K562 (cell line): ENCODE results near the gene SZT2. TPM values are rescaled to one million over a fixed set of nuclear protein-coding genes. Genes with fewer than 3 reads are reported as not detected.
A peak's percentile ranks its signal among the peaks of the same experiment; 100 is the strongest.

Source experiments
- ATAC-seq: fragments of 200-7000 bp; cut with Tn5 transposase; 3 replicates; pipeline ENCODE4 v1.9.1; 2020; ENCODE audit warnings: moderate library complexity
- BruUV-seq: library from RNA; stranded (reverse); fragments of 400-500 nt; replicated peaks from 2 replicates; lab custom pipeline; 2021; lab: Mats Ljungman, UMichigan
- CTCF ChIA-PET: fragments of 300-600 bp; formaldehyde crosslinking; extraction: SDS; loops from one replicate; lab custom pipeline; 2021; ENCODE audit warnings: low intra/inter-chr PET ratio; lab: Yijun Ruan, JAX
- POLR2A ChIA-PET: fragments of 300-600, 350-650 bp; sonication (Branson Sonifier 250); formaldehyde crosslinking; extraction: SDS; loops from one replicate; lab custom pipeline; 2021; ENCODE audit warnings: antibody characterized with exemption, inconsistent platforms; lab: Yijun Ruan, JAX
- DNase-seq, 4 experiments: peaks; one replicate each; pipeline versions ENCODE4 v3.0.0 to v3.0.0-alpha.2; 2011 to 2018; ENCODE audit warnings: low spot score in 3 of 4, mixed read lengths in 3 of 4; ENCODE audit errors: extremely low read depth in 1 of 4
- FAIRE-seq: peaks from 2 replicates; lab custom pipeline; 2011; peaks lifted over from hg19 to GRCh38; lab: Jason Lieb, UNC
- H2AFZ ChIP-seq: 2 replicates; pipeline ENCODE4 v1.6.0; 2011; ENCODE audit warnings: low read depth, low read length, control low read depth, inconsistent platforms
- H3K27ac ChIP-seq: fragments of 200-600 bp; 3 replicates; pipeline ENCODE4 v1.8.0; 2011; ENCODE audit warnings: low read depth, mild to moderate bottlenecking, control low read depth, inconsistent platforms, low read length, moderate library complexity, mixed read lengths; ENCODE audit errors: extremely low read depth
- H3K27me3 ChIP-seq, 2 experiments: fragments of 300-600 bp in 1 of 2; 2 replicates in 1 of 2; 3 replicates in 1 of 2; pipeline versions ENCODE4 v1.6.0 to v1.8.0; 2011; ENCODE audit warnings: inconsistent platforms in 2 of 2, low read length in 2 of 2, mild to moderate bottlenecking in 1 of 2, mixed read lengths in 1 of 2, moderate library complexity in 1 of 2; ENCODE audit not compliant: control insufficient read depth in 2 of 2, insufficient read depth in 2 of 2
- H3K36me3 ChIP-seq: fragments of 300-600 bp; 3 replicates; pipeline ENCODE4 v1.8.0; 2011; ENCODE audit warnings: mild to moderate bottlenecking, low read length, inconsistent platforms; ENCODE audit not compliant: control insufficient read depth, insufficient read depth
- H3K4me1 ChIP-seq, 2 experiments: fragments of 200-600 bp in 1 of 2; replicated peaks in 1 of 2; 2 replicates in 1 of 2; 3 replicates in 1 of 2; pipeline versions ENCODE4 v1.5.1 to v1.8.0; 2011; ENCODE audit warnings: inconsistent platforms in 2 of 2, low read length in 2 of 2, mild to moderate bottlenecking in 1 of 2, mixed read lengths in 1 of 2, moderate library complexity in 1 of 2; ENCODE audit not compliant: control insufficient read depth in 2 of 2, insufficient read depth in 2 of 2
- H3K4me2 ChIP-seq: 2 replicates; pipeline ENCODE4 v1.6.1; 2011; ENCODE audit warnings: low read length, control low read depth, inconsistent platforms, mixed read lengths; ENCODE audit not compliant: insufficient read depth
- H3K4me3 ChIP-seq: fragments of 200-600 bp; sonication (generic), shearing (Covaris generic); 2 replicates; pipeline ENCODE4 v1.5.1; 2016; ENCODE audit warnings: control low read depth, inconsistent platforms
- H3K79me2 ChIP-seq: fragments of 200-600 bp; 3 replicates; pipeline ENCODE4 v1.8.0; 2011; ENCODE audit warnings: low read length, inconsistent platforms; ENCODE audit not compliant: control insufficient read depth, insufficient read depth
- H3K9ac ChIP-seq, 2 experiments: 2 replicates each; pipeline versions ENCODE4 v1.6.0 to v1.6.1; 2011; ENCODE audit warnings: low read depth in 2 of 2, low read length in 2 of 2, control low read depth in 1 of 2, inconsistent platforms in 1 of 2, mild to moderate bottlenecking in 1 of 2, mixed read lengths in 1 of 2; ENCODE audit not compliant: insufficient read depth in 1 of 2
- H3K9me1 ChIP-seq: one replicate; pipeline ENCODE4 v1.6.0; 2011; ENCODE audit warnings: inconsistent platforms, mild to moderate bottlenecking, low read length, moderate library complexity; ENCODE audit not compliant: control insufficient read depth, insufficient read depth
- H3K9me3 ChIP-seq: replicated peaks from 2 replicates; pipeline ENCODE4 v1.5.1; 2011; ENCODE audit warnings: low read depth, low read length, inconsistent platforms; ENCODE audit not compliant: control insufficient read depth, insufficient read depth
- H4K20me1 ChIP-seq: replicated peaks from 2 replicates; pipeline ENCODE4 v1.6.1; 2011; ENCODE audit warnings: low read length, inconsistent platforms, mixed read lengths; ENCODE audit not compliant: control insufficient read depth, insufficient read depth
- CBX5 ChIP-seq: IDR thresholded peaks from 2 replicates; pipeline ENCODE4 v1.6.1; 2014; ENCODE audit warnings: low read depth, borderline replicate concordance
- DPF2 ChIP-seq: fragments of 450-650 bp; IDR thresholded peaks from 2 replicates; pipeline ENCODE4 v1.6.1; 2016
- FIP1L1 ChIP-seq: fragments of 200-400 bp; formaldehyde crosslinking; IDR thresholded peaks from 2 replicates; pipeline ENCODE4 v1.6.1; 2018; ENCODE audit warnings: mild to moderate bottlenecking, low read depth, low read length; ENCODE audit not compliant: poor library complexity, severe bottlenecking
- GTF2E2 ChIP-seq: fragments of 200-800 bp; sonication (Bioruptor generic); IDR thresholded peaks from 2 replicates; pipeline ENCODE4 v1.6.1; 2016; ENCODE audit warnings: missing genetic modification characterization, missing compliant biosample characterization
- KDM5B ChIP-seq: fragments of 200-600 bp; sonication (generic); IDR thresholded peaks from 2 replicates; pipeline ENCODE4 v1.6.1; 2012; ENCODE audit warnings: low read depth, mild to moderate bottlenecking, moderate library complexity, low read length, control low read depth, inconsistent platforms; ENCODE audit not compliant: insufficient replicate concordance
- MNT ChIP-seq, 2 experiments: fragments of 450-650 bp; conservative IDR thresholded peaks; 2 replicates each; pipeline ENCODE4 v1.6.1; 2017; ENCODE audit warnings: mild to moderate bottlenecking in 2 of 2, moderate library complexity in 2 of 2
- NCOA2 ChIP-seq, 2 experiments: fragments of 450-650 bp; IDR thresholded peaks; 2 replicates each; pipeline ENCODE4 v1.6.1; 2018; ENCODE audit warnings: mild to moderate bottlenecking in 2 of 2, moderate library complexity in 1 of 2; ENCODE audit not compliant: partially characterized antibody in 2 of 2
- RBFOX2 ChIP-seq: fragments of 200-400 bp; formaldehyde crosslinking; IDR thresholded peaks from 2 replicates; pipeline ENCODE4 v1.6.1; 2017; ENCODE audit warnings: low read depth, mild to moderate bottlenecking, low read length, moderate library complexity
- RNF2 ChIP-seq: sonication (generic); IDR thresholded peaks from 2 replicates; pipeline ENCODE4 v1.6.1; 2016
- TEAD4 ChIP-seq, 2 experiments: sonication (generic) in 1 of 2; formaldehyde crosslinking in 1 of 2; IDR thresholded peaks; 2 replicates each; pipeline versions ENCODE4 v1.6.1 to v1.8.0; 2012 to 2022; ENCODE audit warnings: borderline replicate concordance in 1 of 2, inconsistent platforms in 1 of 2, low read length in 1 of 2, mild to moderate bottlenecking in 1 of 2, missing genetic modification reagents in 1 of 2
- WHSC1 ChIP-seq: IDR thresholded peaks from one replicate; pipeline ENCODE4 v1.6.1; 2012; ENCODE audit warnings: low read length, control low read depth, inconsistent platforms
- XRCC5 ChIP-seq: fragments of 200-400 bp; formaldehyde crosslinking; IDR thresholded peaks from 2 replicates; pipeline ENCODE4 v1.6.1; 2017; ENCODE audit warnings: low read depth, mild to moderate bottlenecking, low read length
- ZNF431 ChIP-seq: sonication (generic); formaldehyde crosslinking; IDR thresholded peaks from 2 replicates; pipeline ENCODE4 v1.8.0; 2022; ENCODE audit warnings: mild to moderate bottlenecking, missing genetic modification reagents
- WGBS: fragments of 100-300 bp; shearing (Covaris generic); methylation state at CpG from one replicate; pipeline ENCODE4 v1.1.6; 2016; ENCODE audit warnings: low coverage, mixed read lengths; ENCODE audit not compliant: insufficient coverage; ENCODE audit errors: missing lambda C conversion rate; 5-methylcytosine and 5-hydroxymethylcytosine counted together
- in situ Hi-C: fragments of 300-500 bp; cut with MboI; formaldehyde crosslinking; loops from 4 replicates; pipeline ENCODE4 v1.15.0; 2018; ENCODE audit warnings: inconsistent platforms, mixed read lengths
- intact Hi-C: fragments of 100-400 bp; cut with micrococcal nuclease; formaldehyde crosslinking; loops from 2 replicates; pipeline ENCODE4 v1.14.2; 2022
- polyA plus RNA-seq, 8 experiments: library from polyadenylated mRNA; depleted of rRNA in 4 of 8; stranded (reverse) in 5 of 8; unstranded in 3 of 8; fragments of >200 nt; fragmentation: Nextera tagmentation in 2 of 8; fragmentation: Illumina TruSeq in 1 of 8; extraction: Ambion mirVana in 2 of 8; extraction: Trizol in 1 of 8; gene quantifications; 2 replicates each; pipeline versions ENCODE4 v1.2.1 to v1.2.3, GENCODE V29; 2011 to 2014; ENCODE audit warnings: inconsistent platforms in 1 of 8, missing spikeins in 1 of 8
- total RNA-seq, 7 experiments: library from RNA; depleted of rRNA in 6 of 7; stranded (reverse); fragments of >200 nt in 6 of 7; fragmentation: Illumina TruSeq in 2 of 7; extraction: Trizol in 2 of 7; gene quantifications; 2 replicates each; pipeline versions ENCODE4 v1.2.1 to v1.2.3, GENCODE V29; 2011 to 2021; ENCODE audit warnings: low replicate concordance in 1 of 7

The SZT2 gene
- total and polyA plus RNA-seq, 9 of the 15 experiments (the other 6 are each of a cell fraction or from before 2014, with no cell fraction given) = 0.88 to 31.0 (median 12.8) TPM

GRCh38 chr1:43359696-43360095, 30.0 kb upstream of the SZT2 start:
- Histone ChIP-seq H3K27ac (peak overlapping the region; percentile 90), H2AFZ (0 out of 2 replicates have a peak overlapping the region, but pooled peaks have one; percentile 43), H3K4me1 (peaks cover 25 to 36% of the 10 kb centered on the region in 2 experiments), H3K9me1 (peaks cover 11% of the 10 kb centered on the region), H3K9me3 (no peaks in the 10 kb centered on the region), H4K20me1 (no peaks in the 10 kb centered on the region; the same call in 1 of the 2 replicates), H3K79me2 (peaks cover 33% of the 10 kb centered on the region), H3K36me3 (peaks cover 54% of the 10 kb centered on the region), H3K9ac (peak overlapping the region; percentile 93 to 99), H3K4me2 (peak overlapping the region; percentile 95), H3K4me3 (peak overlapping the region; percentile 83), H3K27me3 (no peaks in the 10 kb centered on the region)
- intact Hi-C loops (loop anchor here (2.0 kb wide), 1 partner anchor 121 kb away; no protein-coding TSS in a partner anchor), in situ Hi-C loops (no loop called here)
- CTCF ChIA-PET = no interaction called here
- POLR2A ChIA-PET = interaction anchor here (0.6 to 2.9 kb wide), 7 partner anchors 9 to 121 kb away, joined by 3 to 17 read pairs (median 3); partner anchors contain the start of gene ELOVL1
- no TSS peak for BruUV-seq
- no peak for ATAC-seq
- FAIRE-seq = no peak
- DNase-seq = peak in 1 of 4 experiments; percentile 36
- peak; percentile 21 for TF ChIP-seq KDM5B
- no peak for TF ChIP-seq WHSC1
- 9% methylated on average over 11 of the region's 11 CpGs for WGBS

- in situ Hi-C loops = no loop called here
- FAIRE-seq (peak; percentile 48), DNase-seq (peak in 1 of 4 experiments; percentile 51), ATAC-seq (no peak)
- Histone ChIP-seq H4K20me1 (peaks cover 7% of the 10 kb centered on the region; the same call in 1 of the 2 replicates), H3K79me2 (peaks cover 38% of the 10 kb centered on the region), H3K9me3 (no peaks in the 10 kb centered on the region), H3K27ac (peak overlapping the region; percentile 33; the same call in 2 of the 3 replicates), H3K36me3 (peaks cover 63% of the 10 kb centered on the region), H3K4me3 (peak overlapping the region; percentile 83), H3K9ac (peak overlapping the region; percentile 93 to 99), H3K9me1 (peaks cover 15% of the 10 kb centered on the region), H3K4me2 (peak overlapping the region; percentile 95), H2AFZ (no peak overlapping the region), H3K4me1 (peaks cover 28 to 39% of the 10 kb centered on the region in 2 experiments), H3K27me3 (no peaks in the 10 kb centered on the region)
- BruUV-seq = no TSS peak
- intact Hi-C loops = no loop called here
- ChIA-PET POLR2A (interaction anchor here (0.6 to 2.9 kb wide), 6 partner anchors 8 to 672 kb away, joined by 3 to 17 read pairs (median 4); partner anchors contain the start of genes ELOVL1 and MED8), CTCF (no interaction called here)
- 30% methylated on average over 4 of the region's 4 CpGs for WGBS
- TF ChIP-seq TEAD4 (IDR thresholded peaks at IDR 0.05; ENCODE audit: low read length) (0 out of 2 replicates have a peak, but pooled peaks have one; percentile 15), TEAD4 (CRISPR knock-in tag; IDR thresholded peaks at IDR 0.05; ENCODE audit: borderline replicate concordance) (no peak), RBFOX2 (peak; percentile 67), NCOA2 (IDR thresholded peaks at IDR 0.05; ENCODE audit: partially characterized antibody in 2 of 2) (no peak), DPF2 (0 out of 2 replicates have a peak, but pooled peaks have one; percentile 11), XRCC5 (no peak), MNT (conservative IDR thresholded peaks at IDR 0.05) (peak in 1 of 2 experiments; percentile 53; a peak in 1 of 4 replicates), RNF2 (no peak), CBX5 (no peak), GTF2E2 (no peak), FIP1L1 (no peak), ZNF431 (CRISPR knock-in tag) (no peak)
Observed at GRCh38 chr1:43360616-43361015, 29.1 kb upstream of the SZT2 start.
